ENCODE results near the gene EFHB. TPM values are rescaled to one million over a fixed set of nuclear protein-coding genes. Genes with fewer than 3 reads are reported as not detected.

The EFHB gene
- total RNA-seq, 1 experiment from 2014 or later = not detected

DNA sequence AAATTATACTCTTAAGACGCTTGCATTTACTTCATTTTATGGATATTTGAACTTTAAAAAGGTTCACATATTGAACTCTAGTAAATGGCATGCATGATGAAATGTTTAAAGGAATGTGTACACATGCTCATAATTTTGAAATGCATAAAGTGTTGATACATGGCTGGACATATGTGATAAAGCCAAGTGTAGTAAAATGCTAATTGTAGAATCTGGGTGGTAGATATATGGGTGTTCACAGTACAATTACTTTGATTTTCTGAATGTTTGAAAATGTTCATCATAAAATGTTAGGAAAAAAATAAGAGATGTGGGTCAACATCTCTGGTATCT lies 4.2 kb upstream of the EFHB start:
- CTCF ChIA-PET = no interaction called here
- TF ChIP-seq, protein P1, sequence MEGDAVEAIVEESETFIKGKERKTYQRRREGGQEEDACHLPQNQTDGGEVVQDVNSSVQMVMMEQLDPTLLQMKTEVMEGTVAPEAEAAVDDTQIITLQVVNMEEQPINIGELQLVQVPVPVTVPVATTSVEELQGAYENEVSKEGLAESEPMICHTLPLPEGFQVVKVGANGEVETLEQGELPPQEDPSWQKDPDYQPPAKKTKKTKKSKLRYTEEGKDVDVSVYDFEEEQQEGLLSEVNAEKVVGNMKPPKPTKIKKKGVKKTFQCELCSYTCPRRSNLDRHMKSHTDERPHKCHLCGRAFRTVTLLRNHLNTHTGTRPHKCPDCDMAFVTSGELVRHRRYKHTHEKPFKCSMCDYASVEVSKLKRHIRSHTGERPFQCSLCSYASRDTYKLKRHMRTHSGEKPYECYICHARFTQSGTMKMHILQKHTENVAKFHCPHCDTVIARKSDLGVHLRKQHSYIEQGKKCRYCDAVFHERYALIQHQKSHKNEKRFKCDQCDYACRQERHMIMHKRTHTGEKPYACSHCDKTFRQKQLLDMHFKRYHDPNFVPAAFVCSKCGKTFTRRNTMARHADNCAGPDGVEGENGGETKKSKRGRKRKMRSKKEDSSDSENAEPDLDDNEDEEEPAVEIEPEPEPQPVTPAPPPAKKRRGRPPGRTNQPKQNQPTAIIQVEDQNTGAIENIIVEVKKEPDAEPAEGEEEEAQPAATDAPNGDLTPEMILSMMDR (IDR thresholded peaks at IDR 0.05; ENCODE audit: unreplicated experiment) = no peak
- peaks cover 24% of the 10 kb centered on the region for H3K4me1 Mint-ChIP-seq (ENCODE audit: low read depth, unreplicated experiment)
- H3K36me3 Mint-ChIP-seq (ENCODE audit: insufficient read depth, unreplicated experiment) = no peaks in the 10 kb centered on the region
- H3K9me3 Mint-ChIP-seq (ENCODE audit: low read depth, unreplicated experiment) = no peaks in the 10 kb centered on the region
- intact Hi-C loops (cut with micrococcal nuclease; ENCODE audit: unreplicated experiment) = no loop called here
- DNase-seq = no peak
- no peak overlapping the region for H3K4me3 Mint-ChIP-seq (ENCODE audit: low read depth, unreplicated experiment)
- no TSS peak for BruUV-seq (replicated peaks)
- no peaks in the 10 kb centered on the region for H3K27me3 Mint-ChIP-seq (ENCODE audit: unreplicated experiment)
- H3K27ac Mint-ChIP-seq (ENCODE audit: unreplicated experiment) = no peak overlapping the region

DNA sequence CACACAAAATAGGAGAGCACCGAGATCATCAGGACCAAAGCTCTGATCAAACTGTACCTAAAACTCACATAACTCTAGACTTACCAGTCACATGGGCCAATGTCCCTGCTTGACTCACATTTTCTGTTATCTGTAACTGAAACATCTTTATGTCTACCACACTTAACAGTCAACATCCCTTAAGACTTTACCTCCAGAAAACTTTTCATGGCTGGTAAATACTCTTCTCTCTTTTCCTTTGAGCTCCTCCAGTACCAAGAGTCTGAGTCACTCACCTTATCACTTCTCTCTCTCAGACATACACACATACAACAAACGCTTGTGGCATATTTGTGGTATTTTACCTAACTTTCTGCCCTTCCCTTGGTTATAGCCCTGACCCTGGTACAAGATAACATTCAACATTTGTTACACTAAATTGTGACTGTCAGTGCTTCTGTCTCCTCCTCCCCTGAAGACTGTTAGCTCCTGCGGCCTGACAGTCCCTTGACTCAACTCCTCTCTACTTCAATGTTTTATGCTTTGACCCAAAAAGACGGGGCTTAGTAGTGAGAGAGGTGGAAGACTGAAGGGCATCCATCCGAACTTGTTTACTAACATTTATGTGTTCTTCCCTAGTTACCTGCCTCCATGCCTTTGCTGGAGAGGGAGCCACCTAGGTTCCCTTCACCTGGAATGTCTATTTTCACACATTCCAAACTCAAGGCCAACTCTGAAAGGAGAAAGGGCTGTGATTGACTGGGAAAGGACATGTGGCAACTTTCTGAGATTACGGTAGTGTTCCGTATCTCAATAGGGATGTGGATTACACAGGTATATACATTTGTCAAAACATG lies 3.7 kb upstream of the EFHB start:
- intact Hi-C loops (cut with micrococcal nuclease; ENCODE audit: unreplicated experiment) = no loop called here
- Mint-ChIP-seq H3K9me3 (ENCODE audit: low read depth, unreplicated experiment) (no peaks in the 10 kb centered on the region), H3K4me1 (ENCODE audit: low read depth, unreplicated experiment) (peaks cover 24% of the 10 kb centered on the region), H3K27ac (ENCODE audit: unreplicated experiment) (no peak overlapping the region), H3K27me3 (ENCODE audit: unreplicated experiment) (no peaks in the 10 kb centered on the region), H3K4me3 (ENCODE audit: low read depth, unreplicated experiment) (no peak overlapping the region), H3K36me3 (ENCODE audit: insufficient read depth, unreplicated experiment) (no peaks in the 10 kb centered on the region)
- CTCF ChIA-PET = interaction anchor here (0.8 to 1.3 kb wide), 2 partner anchors 10 to 36 kb away, joined by 4 read pairs; no protein-coding TSS in a partner anchor
- no peak for DNase-seq
- BruUV-seq (replicated peaks) = no TSS peak
- TF ChIP-seq, protein P1 (IDR thresholded peaks at IDR 0.05; ENCODE audit: unreplicated experiment) = no peak

DNA sequence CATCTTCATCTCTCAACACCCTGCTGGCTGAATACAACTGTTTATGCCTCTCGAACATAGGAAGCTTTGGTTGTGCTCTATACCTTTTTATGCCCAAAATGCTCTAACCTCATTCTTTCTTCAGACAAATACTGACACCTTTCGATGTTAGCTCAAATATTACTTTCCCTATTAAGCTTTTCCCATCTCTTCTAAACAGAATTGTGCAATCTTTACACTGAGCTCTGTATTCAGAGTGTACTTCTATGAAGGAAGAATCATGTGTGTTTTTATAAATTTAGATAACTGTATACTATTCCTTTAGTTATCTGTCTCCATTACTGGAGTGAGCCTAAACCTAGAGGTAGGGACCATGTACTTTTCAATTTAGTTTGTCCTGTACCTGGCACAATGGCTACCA lies 1.6 kb downstream of the EFHB start:
- H3K27ac Mint-ChIP-seq (ENCODE audit: unreplicated experiment) = peak overlapping the region; percentile 2
- no TSS peak for BruUV-seq (replicated peaks)

DNA sequence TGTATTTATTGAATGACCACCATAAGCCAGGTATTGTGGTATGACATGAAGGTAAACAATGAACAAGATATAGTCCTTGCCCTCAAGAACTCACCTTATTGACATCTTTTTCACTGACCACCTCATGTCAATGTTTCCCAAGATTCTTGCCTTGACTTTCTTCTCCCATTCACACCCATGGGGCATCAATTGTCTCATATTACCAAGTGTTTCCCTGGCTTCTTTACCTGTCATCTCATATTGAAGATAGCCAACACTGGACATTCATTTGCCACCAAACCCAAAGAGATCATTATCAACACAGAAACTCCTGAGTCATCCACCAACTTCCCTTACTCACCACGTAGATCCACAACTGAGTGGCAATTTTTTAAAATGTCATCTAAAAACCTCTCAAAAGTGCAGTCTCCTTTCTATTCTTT lies 2.2 kb downstream of the EFHB start:
- CTCF ChIA-PET = no interaction called here
- Mint-ChIP-seq H3K36me3 (ENCODE audit: insufficient read depth, unreplicated experiment) (no peaks in the 10 kb centered on the region), H3K4me1 (ENCODE audit: low read depth, unreplicated experiment) (peaks cover 23% of the 10 kb centered on the region), H3K9me3 (ENCODE audit: low read depth, unreplicated experiment) (no peaks in the 10 kb centered on the region), H3K27ac (ENCODE audit: unreplicated experiment) (peak overlapping the region; percentile 2), H3K4me3 (ENCODE audit: low read depth, unreplicated experiment) (no peak overlapping the region), H3K27me3 (ENCODE audit: unreplicated experiment) (no peaks in the 10 kb centered on the region)
- DNase-seq = no peak
- TF ChIP-seq, protein P1 (IDR thresholded peaks at IDR 0.05; ENCODE audit: unreplicated experiment) = no peak
- BruUV-seq (replicated peaks) = no TSS peak
- intact Hi-C loops (cut with micrococcal nuclease; ENCODE audit: unreplicated experiment) = no loop called here

More for the DNA sequence above, 1.6 kb downstream of the EFHB start:
- Mint-ChIP-seq H3K4me1 (ENCODE audit: low read depth, unreplicated experiment) (peaks cover 27% of the 10 kb centered on the region), H3K27me3 (ENCODE audit: unreplicated experiment) (no peaks in the 10 kb centered on the region), H3K36me3 (ENCODE audit: insufficient read depth, unreplicated experiment) (no peaks in the 10 kb centered on the region), H3K4me3 (ENCODE audit: low read depth, unreplicated experiment) (no peak overlapping the region), H3K9me3 (ENCODE audit: low read depth, unreplicated experiment) (no peaks in the 10 kb centered on the region)
- intact Hi-C loops (cut with micrococcal nuclease; ENCODE audit: unreplicated experiment) = no loop called here
- TF ChIP-seq, protein P1 (IDR thresholded peaks at IDR 0.05; ENCODE audit: unreplicated experiment) = no peak
- CTCF ChIA-PET = no interaction called here
- no peak for DNase-seq

Measured in Calu3 (cell line).